GM19438 (cell line): ENCODE measurements around the gene ST7.
"Not testable (repeated sequence)": the region's sequence is repeated elsewhere in the genome, so short reads cannot be mapped to it uniquely, and the experiment has no call there.

ENCODE experiments used
- ATAC-seq: cut with Tn5 transposase; IDR thresholded peaks from one replicate; pipeline ENCODE4 v1.9.1; 2021; ENCODE audit warnings: low read depth; ENCODE audit not compliant: unreplicated experiment

The ST7 gene

DNA sequence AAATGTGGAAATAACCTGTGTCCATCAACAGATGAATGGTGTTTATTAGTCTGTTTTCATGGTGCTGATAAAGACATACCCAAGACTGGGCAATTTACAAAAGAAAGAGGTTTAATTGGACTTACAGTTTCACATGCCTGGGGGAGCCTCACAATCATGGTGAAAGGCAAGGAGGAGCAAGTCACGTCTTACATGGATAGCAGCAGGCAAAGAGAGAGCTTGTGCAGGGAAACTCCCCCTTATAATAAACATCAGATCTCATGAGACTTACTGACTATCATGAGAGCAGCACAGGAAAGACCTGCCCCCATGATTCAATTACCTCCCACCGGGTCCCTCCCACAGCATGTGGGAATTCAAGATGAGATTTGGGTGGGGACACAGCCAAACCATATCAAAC is 292.4 kb downstream of the ST7 start:
- not testable (repeated sequence) for ATAC-seq

GRCh38 chr7:117247809-117248208 is 294.5 kb downstream of the ST7 start:
- no peak for ATAC-seq

DNA sequence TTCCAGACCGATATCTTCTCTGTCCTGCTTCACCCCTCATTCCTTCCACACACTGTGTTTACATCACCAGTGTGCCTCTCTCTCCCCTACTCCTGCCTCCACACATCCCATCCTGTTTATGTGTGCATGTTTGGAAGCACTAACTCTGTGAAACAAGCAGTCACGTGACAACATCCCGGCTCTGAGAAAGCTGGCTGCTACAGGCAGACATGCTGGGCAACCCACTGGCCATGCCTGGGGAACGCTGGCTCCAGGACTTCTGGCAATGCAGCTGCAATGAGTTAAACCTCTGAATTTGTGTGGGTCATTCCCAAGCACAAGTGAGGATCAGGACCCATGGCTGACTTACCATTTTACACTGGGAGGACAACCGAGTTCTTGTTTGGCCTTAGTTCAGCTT is 295.5 kb downstream of the ST7 start:
- ATAC-seq = no peak

DNA sequence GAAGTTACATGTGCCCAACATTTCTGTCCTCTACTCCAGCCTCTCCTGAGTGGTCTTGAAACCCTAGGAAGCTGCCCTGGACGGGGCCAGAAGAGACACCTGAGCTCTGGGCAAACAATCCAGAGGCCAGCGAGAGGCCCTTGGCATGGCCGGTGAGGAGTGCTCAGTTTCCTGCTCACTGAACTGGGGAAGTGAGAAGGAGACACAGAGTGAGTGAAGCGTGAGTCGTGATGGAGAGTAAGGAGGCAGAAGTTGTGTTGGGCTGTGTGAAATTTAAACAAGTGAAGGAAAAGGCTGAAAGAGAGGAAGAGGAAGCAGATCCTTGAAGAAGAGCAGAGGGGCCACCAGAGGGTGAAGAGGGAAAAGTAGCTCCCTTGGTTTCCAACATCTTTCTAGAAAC is 296.4 kb downstream of the ST7 start:
- no peak for ATAC-seq

DNA sequence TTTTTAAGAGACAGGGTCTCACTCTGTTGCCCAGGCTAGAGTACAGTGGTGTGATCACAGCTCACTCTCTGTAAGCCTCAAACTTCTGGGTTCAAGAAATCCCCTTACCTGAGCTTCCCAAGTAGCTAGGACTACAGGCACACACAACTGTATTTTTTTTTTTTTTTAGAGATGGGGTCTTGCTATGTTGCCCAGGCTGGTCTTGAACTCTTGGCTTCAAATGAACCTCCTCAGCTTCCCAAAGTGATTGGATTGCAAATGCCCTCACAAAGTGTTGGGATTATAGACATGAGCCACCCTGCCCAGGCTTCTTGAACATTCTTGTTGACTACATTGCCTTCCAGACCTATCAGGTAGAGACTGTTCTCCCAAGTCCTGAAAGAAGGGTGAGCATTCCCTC is 296.9 kb downstream of the ST7 start:
- no peak for ATAC-seq

DNA sequence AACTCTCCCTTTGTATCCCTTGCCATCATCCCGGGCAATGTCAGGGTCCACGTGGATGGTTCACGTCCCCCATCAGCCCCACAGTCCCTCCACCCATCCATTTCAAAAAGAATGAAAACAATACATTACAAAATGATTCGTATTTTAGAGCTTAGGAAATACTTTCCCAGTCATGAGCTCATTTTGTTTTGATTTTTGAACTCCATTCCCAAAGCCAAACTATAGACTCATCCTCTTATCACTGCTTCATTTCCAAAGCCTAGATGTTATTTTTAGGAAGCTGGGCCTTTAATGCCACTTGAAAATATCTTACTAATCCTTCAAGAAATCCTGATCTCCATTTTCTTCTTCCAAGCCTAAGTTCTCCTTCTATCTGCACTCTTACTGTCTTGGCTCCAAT is 297.5 kb downstream of the ST7 start:
- no peak for ATAC-seq

- no peak for ATAC-seq
Observed at GRCh38 chr7:117251687-117252086, 298.4 kb downstream of the ST7 start.

DNA sequence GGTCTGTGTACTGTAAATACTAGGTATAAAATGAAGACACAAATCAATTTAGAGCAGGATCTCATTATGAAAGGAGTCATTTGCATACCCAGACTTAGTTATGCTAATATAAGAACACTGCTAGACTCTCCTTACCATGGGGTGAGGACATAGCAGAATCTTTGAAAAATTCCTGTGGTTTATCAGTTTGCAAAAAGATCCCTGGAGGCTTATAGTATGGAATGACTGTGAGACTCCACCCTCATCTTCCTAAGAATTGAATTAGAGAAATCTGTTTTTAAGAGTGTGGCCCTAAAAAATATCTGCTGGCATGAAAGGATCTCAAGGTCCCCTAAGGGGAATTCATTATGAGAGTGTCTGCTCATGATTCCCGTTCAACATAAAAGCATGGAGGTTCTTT is 306.3 kb downstream of the ST7 start:
- no peak for ATAC-seq

DNA sequence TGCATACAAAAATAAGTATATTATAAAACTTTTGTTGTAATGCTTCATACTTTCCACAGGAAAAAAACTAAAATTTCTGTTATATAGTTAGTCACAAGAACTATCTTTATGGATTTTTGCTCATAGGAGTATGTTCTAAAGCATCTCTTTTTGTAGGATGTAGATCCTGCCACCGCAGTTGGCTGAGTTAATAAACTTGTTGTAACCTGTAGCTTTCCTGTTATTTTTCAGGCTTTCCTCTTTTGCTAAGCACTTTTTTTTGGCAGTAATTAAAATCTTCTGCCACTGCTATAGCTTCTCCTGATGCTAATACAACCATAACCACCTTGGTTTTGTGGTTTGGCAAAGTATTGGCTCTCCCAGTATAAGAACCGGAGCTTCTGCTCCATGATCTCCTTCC is 309.2 kb downstream of the ST7 start:
- no peak for ATAC-seq

DNA sequence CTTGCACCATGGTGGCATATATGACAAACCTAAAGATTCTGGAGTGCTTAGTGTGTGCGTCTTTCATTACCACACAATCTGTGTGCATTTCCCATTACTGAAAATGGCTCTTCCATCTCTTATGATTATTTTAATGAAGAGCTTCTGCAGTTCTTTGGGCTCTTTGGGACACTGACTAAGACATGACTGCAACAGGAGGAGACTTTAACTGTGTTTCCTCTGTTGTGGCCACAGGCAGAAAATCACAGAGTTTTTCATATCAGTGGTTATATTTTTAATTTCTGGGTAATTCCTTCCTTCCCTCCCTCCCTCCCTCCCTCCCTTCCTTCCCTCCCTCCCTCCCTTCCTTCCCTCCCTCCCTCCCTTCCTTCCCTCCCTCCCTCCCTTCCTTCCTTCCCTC is 311.4 kb downstream of the ST7 start:
- no peak for ATAC-seq

GRCh38 chr7:117269417-117269816 is 316.1 kb downstream of the ST7 start:
- ATAC-seq = no peak

GRCh38 chr7:117269886-117270285 is 316.6 kb downstream of the ST7 start:
- no peak for ATAC-seq

- no peak for ATAC-seq
Observed at GRCh38 chr7:117270371-117270770, 317.1 kb downstream of the ST7 start.

GRCh38 chr7:117271566-117271965 is 318.3 kb downstream of the ST7 start:
- ATAC-seq = no peak

DNA sequence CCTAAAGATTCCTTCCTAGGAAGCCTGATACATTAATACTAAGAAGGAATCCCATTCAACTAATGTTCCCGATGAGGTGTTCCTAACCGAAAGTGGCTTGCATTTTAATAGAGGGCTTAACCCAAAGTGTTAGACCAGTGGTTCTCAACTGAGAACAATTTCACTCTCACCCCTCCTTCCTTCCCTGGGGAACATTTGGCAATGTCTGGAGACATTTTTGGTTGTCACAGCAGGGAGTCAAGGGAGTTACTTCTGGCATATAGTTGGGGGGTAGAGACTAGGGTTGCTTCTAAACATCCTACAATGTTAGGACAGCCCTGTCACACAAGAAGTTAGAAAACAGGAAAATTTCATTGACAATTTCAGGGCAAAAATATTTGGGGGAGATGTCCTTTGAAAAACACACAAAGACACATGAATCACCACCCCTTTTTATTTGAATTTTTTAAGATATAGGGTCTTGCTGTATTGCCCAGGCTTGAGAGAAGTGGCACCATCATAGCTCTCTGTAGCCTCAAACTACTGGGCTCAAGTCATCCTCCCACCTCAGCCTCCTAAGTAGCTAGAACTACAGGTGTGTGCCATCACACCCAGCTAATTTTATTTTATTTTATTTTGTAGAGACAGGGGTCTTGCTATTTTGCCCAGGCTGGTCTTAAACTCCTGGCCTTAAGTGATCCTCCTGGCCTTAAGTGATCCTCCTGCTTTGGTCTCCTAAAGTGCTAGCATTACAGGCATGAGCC is 318.9 kb downstream of the ST7 start:
- ATAC-seq = no peak

GRCh38 chr7:117273325-117273724 is 320.0 kb downstream of the ST7 start:
- ATAC-seq = no peak

DNA sequence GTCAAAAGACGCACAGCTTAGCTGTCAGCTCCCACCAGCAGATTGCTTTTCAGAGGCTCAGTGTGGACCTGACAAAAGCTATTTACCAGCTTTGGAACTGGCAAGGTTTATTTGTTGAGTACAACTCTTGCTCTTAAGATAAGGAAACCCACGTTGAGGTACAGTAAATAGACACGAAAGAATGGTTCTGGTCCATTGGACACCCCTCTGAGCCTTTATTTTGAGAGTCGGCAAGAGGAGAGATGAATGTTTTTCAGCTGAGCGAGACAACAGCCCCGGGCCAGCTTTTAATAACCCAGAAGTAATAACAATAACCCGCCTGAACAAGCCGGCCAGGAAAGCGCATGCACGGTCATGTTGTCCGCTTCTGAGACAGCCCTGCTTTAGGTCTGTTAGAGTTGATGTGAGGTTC is 320.5 kb downstream of the ST7 start:
- ATAC-seq = no peak

GRCh38 chr7:117274951-117275350 is 321.6 kb downstream of the ST7 start:
- ATAC-seq = no peak

- ATAC-seq = no peak
Observed at GRCh38 chr7:117277576-117277975, 324.3 kb downstream of the ST7 start.

GRCh38 chr7:117278040-117278439 is 324.7 kb downstream of the ST7 start:
- no peak for ATAC-seq

GRCh38 chr7:117279203-117279602 is 325.9 kb downstream of the ST7 start:
- no peak for ATAC-seq
